H1 (cell line): ENCODE results near the gene KCTD21. TPM values are rescaled to one million over a fixed set of nuclear protein-coding genes. Genes with fewer than 3 reads are reported as not detected.

Experiments used
- CTCF ChIA-PET: fragments of 300-600 bp; sonication (Branson Sonifier 250); formaldehyde crosslinking; loops from one replicate; lab custom pipeline; 2021; ENCODE audit not compliant: partially characterized antibody; lab: Charles Lee
- POLR2A ChIA-PET: fragments of 300-600 bp; sonication (Branson Sonifier 250); formaldehyde crosslinking; loops from one replicate; lab custom pipeline; 2021; ENCODE audit warnings: inconsistent platforms; ENCODE audit not compliant: partially characterized antibody; lab: Charles Lee
- DNase-seq, 2 experiments: peaks; one replicate each; pipeline versions ENCODE4 v3.0.0 to v3.0.0-alpha.2; 2010 to 2022; ENCODE audit warnings: low spot score in 2 of 2, low read depth in 1 of 2, mixed read lengths in 1 of 2
- FAIRE-seq: peaks from 2 replicates; lab custom pipeline; 2011; peaks lifted over from hg19 to GRCh38; lab: Jason Lieb, UNC
- H2AFZ ChIP-seq: 2 replicates; pipeline ENCODE4 v1.8.1; 2012; ENCODE audit warnings: low read length, inconsistent platforms
- H2AK5ac ChIP-seq: 2 replicates; pipeline ENCODE4 v1.6.1; 2013; ENCODE audit warnings: low read depth, low read length
- H2BK120ac ChIP-seq: replicated peaks from 2 replicates; pipeline ENCODE3; 2013; ENCODE audit warnings: low read depth, low read length, inconsistent platforms
- H2BK12ac ChIP-seq: 2 replicates; pipeline ENCODE4 v1.6.1; 2013; ENCODE audit warnings: low read depth, low read length
- H2BK15ac ChIP-seq: 2 replicates; pipeline ENCODE4 v1.6.1; 2013; ENCODE audit warnings: low read length
- H2BK20ac ChIP-seq: 2 replicates; pipeline ENCODE4 v1.6.1; 2013; ENCODE audit warnings: low read length
- H2BK5ac ChIP-seq: 2 replicates; pipeline ENCODE4 v1.6.1; 2013; ENCODE audit warnings: low read depth, low read length
- H3K14ac ChIP-seq: 2 replicates; pipeline ENCODE4 v1.6.1; 2013; ENCODE audit warnings: inconsistent platforms; ENCODE audit not compliant: insufficient read length
- H3K18ac ChIP-seq: 2 replicates; pipeline ENCODE4 v1.6.1; 2013; ENCODE audit warnings: low read length; ENCODE audit errors: extremely low read depth
- H3K23ac ChIP-seq: 2 replicates; pipeline ENCODE4 v1.6.1; 2013; ENCODE audit warnings: inconsistent platforms; ENCODE audit not compliant: insufficient read length
- H3K23me2 ChIP-seq: 2 replicates; pipeline ENCODE4 v1.6.1; 2013; ENCODE audit warnings: low read depth, low read length
- H3K27ac ChIP-seq: 2 replicates; pipeline ENCODE4 v1.6.1; 2011; ENCODE audit warnings: low read depth, low read length, inconsistent platforms
- H3K27me3 ChIP-seq, 4 experiments: replicated peaks in 1 of 4; 1 replicate in 1 of 4; 2 replicates in 3 of 4; pipeline versions ENCODE4 v1.6.1 to v1.8.1; 2011 to 2013; ENCODE audit warnings: low read length in 3 of 4, mild to moderate bottlenecking in 3 of 4, inconsistent platforms in 2 of 4, mixed read lengths in 2 of 4, moderate library complexity in 1 of 4; ENCODE audit not compliant: control insufficient read depth in 3 of 4, insufficient read depth in 3 of 4; ENCODE audit errors: extremely low read depth in 1 of 4
- H3K36me3 ChIP-seq, 4 experiments: 2 replicates each; pipeline versions ENCODE4 v1.6.1 to v1.8.1; 2011 to 2013; ENCODE audit warnings: mild to moderate bottlenecking in 4 of 4, low read length in 3 of 4, moderate library complexity in 2 of 4, control low read depth in 1 of 4, inconsistent platforms in 1 of 4; ENCODE audit not compliant: insufficient read depth in 4 of 4, control insufficient read depth in 2 of 4
- H3K4ac ChIP-seq: replicated peaks from 2 replicates; pipeline ENCODE3; 2013; ENCODE audit warnings: low read length, low read depth, mixed read lengths, inconsistent platforms; ENCODE audit not compliant: insufficient read length
- H3K4me1 ChIP-seq, 4 experiments: replicated peaks in 1 of 4; 1 replicate in 1 of 4; 2 replicates in 3 of 4; pipeline versions ENCODE4 v1.6.1 to v1.8.1; 2011 to 2013; ENCODE audit warnings: low read length in 3 of 4, inconsistent platforms in 2 of 4, mixed read lengths in 1 of 4; ENCODE audit not compliant: insufficient read depth in 4 of 4, control insufficient read depth in 3 of 4
- H3K4me2 ChIP-seq, 2 experiments: 2 replicates each; pipeline versions ENCODE4 v1.6.1 to v1.8.1; 2011 to 2013; ENCODE audit warnings: low read depth in 2 of 2, low read length in 2 of 2, control low read depth in 1 of 2, inconsistent platforms in 1 of 2, mild to moderate bottlenecking in 1 of 2; ENCODE audit not compliant: insufficient read depth in 1 of 2
- H3K4me3 ChIP-seq, 4 experiments: fragments of 200-600, 300-600 bp in 1 of 4; sonication (generic), shearing (Covaris generic), sonication (Bioruptor Twin) in 1 of 4; 2 replicates each; pipeline versions ENCODE4 v1.5.1 to v1.8.1; 2011 to 2016; ENCODE audit warnings: low read length in 4 of 4, low read depth in 3 of 4, control low read depth in 2 of 4, inconsistent platforms in 2 of 4, mild to moderate bottlenecking in 2 of 4, mixed read lengths in 1 of 4, moderate library complexity in 1 of 4; ENCODE audit not compliant: insufficient read depth in 2 of 4; ENCODE audit errors: extremely low read depth in 1 of 4
- H3K56ac ChIP-seq: replicated peaks from 2 replicates; pipeline ENCODE3; 2013; ENCODE audit warnings: low read depth, mild to moderate bottlenecking, mixed read lengths, low read length, inconsistent platforms; ENCODE audit not compliant: insufficient read length
- H3K79me1 ChIP-seq: 2 replicates; pipeline ENCODE4 v1.6.1; 2013; ENCODE audit warnings: low read depth, low read length, control low read depth
- H3K79me2 ChIP-seq, 2 experiments: 2 replicates each; pipeline versions ENCODE4 v1.6.1 to v1.8.1; 2012 to 2013; ENCODE audit warnings: low read length in 2 of 2, mild to moderate bottlenecking in 2 of 2, inconsistent platforms in 1 of 2; ENCODE audit not compliant: insufficient read depth in 2 of 2, control insufficient read depth in 1 of 2
- H3K9ac ChIP-seq, 4 experiments: replicated peaks in 1 of 4; 1 replicate in 1 of 4; 2 replicates in 3 of 4; pipeline versions ENCODE4 v1.6.1 to v1.8.1; 2011 to 2013; ENCODE audit warnings: low read depth in 3 of 4, low read length in 3 of 4, control low read depth in 2 of 4, mild to moderate bottlenecking in 2 of 4, moderate library complexity in 2 of 4, inconsistent platforms in 1 of 4; ENCODE audit errors: extremely low read depth in 1 of 4
- H3K9me3 ChIP-seq, 2 experiments: 2 replicates each; pipeline versions ENCODE4 v1.6.1 to v1.8.1; 2012 to 2013; ENCODE audit warnings: mild to moderate bottlenecking in 2 of 2, moderate library complexity in 2 of 2, control low read depth in 1 of 2, inconsistent platforms in 1 of 2, low read depth in 1 of 2, low read length in 1 of 2, mixed read lengths in 1 of 2; ENCODE audit not compliant: insufficient read depth in 2 of 2
- H4K20me1 ChIP-seq, 2 experiments: replicated peaks in 1 of 2; 2 replicates each; pipeline versions ENCODE3 to v1.8.1; 2011 to 2013; ENCODE audit warnings: inconsistent platforms in 2 of 2, low read length in 2 of 2, mild to moderate bottlenecking in 1 of 2; ENCODE audit not compliant: insufficient read depth in 2 of 2, control insufficient read depth in 1 of 2
- H4K5ac ChIP-seq: 2 replicates; pipeline ENCODE4 v1.6.1; 2013; ENCODE audit warnings: low read length, low read depth, mixed read lengths, inconsistent platforms; ENCODE audit not compliant: insufficient read length
- H4K8ac ChIP-seq: 2 replicates; pipeline ENCODE4 v1.8.0; 2013; ENCODE audit warnings: mild to moderate bottlenecking, moderate library complexity, low read length, inconsistent platforms; ENCODE audit not compliant: insufficient read depth; ENCODE audit errors: extremely low read depth
- H4K91ac ChIP-seq: replicated peaks from 2 replicates; pipeline ENCODE3; 2013; ENCODE audit warnings: low read length, mixed read lengths, inconsistent platforms; ENCODE audit not compliant: insufficient read length
- KDM1A ChIP-seq: fragments of 200-600, 300-600 bp; sonication (generic); IDR thresholded peaks from 2 replicates; pipeline ENCODE4 v1.7.1; 2016; ENCODE audit warnings: mild to moderate bottlenecking, low read length, borderline replicate concordance
- WGBS, 2 experiments: shearing (Covaris generic) in 1 of 2; methylation state at CpG; one replicate each; pipeline versions ENCODE4 v1.1.6 to v1.1.7; 2013 to 2015; ENCODE audit warnings: low lambda C conversion rate in 2 of 2, mixed read lengths in 2 of 2, inconsistent platforms in 1 of 2, low coverage in 1 of 2, missing lambda C conversion rate in 1 of 2; ENCODE audit not compliant: insufficient replicate concordance in 2 of 2, insufficient coverage in 1 of 2, insufficient read length in 1 of 2; ENCODE audit errors: extremely low coverage in 1 of 2, missing lambda C conversion rate in 1 of 2; 5-methylcytosine and 5-hydroxymethylcytosine counted together
- polyA plus RNA-seq, 7 experiments: library from polyadenylated mRNA; depleted of rRNA in 3 of 7; stranded (reverse) in 5 of 7; unstranded in 2 of 7; fragments of >200 nt in 5 of 7; fragments of 200-250 nt in 2 of 7; gene quantifications; 1 replicate in 5 of 7; 2 replicates in 1 of 7; 4 replicates in 1 of 7; pipeline versions ENCODE4 v1.2.1 to v1.2.3, GENCODE V29; 2011 to 2013; ENCODE audit warnings: missing spikeins in 2 of 7, mixed read lengths in 2 of 7
- total RNA-seq: library from RNA; stranded (reverse); fragmentation: NEBNext Ultra II Directional; extraction: Animal tissue kit (Norgen Biotek cat#: 25700); gene quantifications from 2 replicates; pipeline ENCODE4 v1.2.1, GENCODE V29; 2021
- TF ChIP-seq, protein P1 (sequence below): IDR thresholded peaks from 2 replicates; pipeline ENCODE4 v1.6.1; 2012; ENCODE audit warnings: inconsistent platforms

Gene KCTD21
- total and polyA plus RNA-seq, 2 of the 8 experiments (the other 6 are each of a cell fraction or from before 2014, with no cell fraction given): 3.2 to 4.1 TPM

DNA sequence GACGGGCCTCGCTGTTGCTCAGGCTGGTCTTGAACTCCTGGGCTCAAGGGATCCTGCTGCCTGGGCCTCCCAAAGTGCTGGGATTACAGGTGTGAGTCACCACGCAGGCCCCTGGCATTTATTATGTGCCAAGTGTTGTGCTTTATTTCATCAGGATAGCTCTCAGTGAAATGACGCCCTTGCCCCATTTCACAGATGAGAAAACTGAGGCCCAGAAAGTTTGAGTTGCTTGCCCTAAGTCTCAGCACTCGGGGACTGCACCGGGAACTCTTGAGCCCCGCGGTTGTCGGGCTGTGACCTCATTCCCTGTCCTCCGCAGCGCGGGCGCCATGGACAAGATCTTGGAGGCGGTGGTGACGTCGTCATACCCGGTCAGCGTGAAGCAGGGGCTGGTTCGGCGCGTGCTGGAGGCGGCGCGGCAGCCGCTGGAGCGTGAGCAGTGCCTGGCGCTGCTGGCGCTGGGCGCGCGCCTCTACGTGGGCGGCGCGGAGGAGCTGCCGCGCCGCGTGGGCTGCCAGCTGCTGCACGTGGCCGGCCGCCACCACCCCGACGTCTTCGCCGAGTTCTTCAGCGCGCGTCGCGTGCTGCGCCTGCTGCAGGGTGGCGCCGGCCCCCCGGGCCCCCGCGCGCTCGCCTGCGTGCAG, 7.6 kb upstream of the KCTD21 start:
- no peak overlapping the region for H3K4me3 ChIP-seq
- no peak for FAIRE-seq
- no peaks in the 10 kb centered on the region for H3K9me3 ChIP-seq
- H3K4me2 ChIP-seq: no peak overlapping the region
- no peak overlapping the region for H4K5ac ChIP-seq
- no peak overlapping the region for H3K56ac ChIP-seq
- H2BK20ac ChIP-seq: no peak overlapping the region
- no peak overlapping the region for H2BK120ac ChIP-seq
- peak overlapping the region; percentile 42 for H4K8ac ChIP-seq
- ChIA-PET POLR2A (interaction anchor here (1.5 kb wide), 1 partner anchor 26 kb away, joined by 3 read pairs; no protein-coding TSS in a partner anchor), CTCF (interaction anchor here (0.6 to 1.1 kb wide), 2 partner anchors 140 to 256 kb away, joined by 3 read pairs; no protein-coding TSS in a partner anchor)
- no peak overlapping the region for H3K18ac ChIP-seq
- H2BK5ac ChIP-seq: no peak overlapping the region
- H3K79me2 ChIP-seq: no peaks in the 10 kb centered on the region
- H2AK5ac ChIP-seq: no peak overlapping the region
- TF ChIP-seq, protein P1, sequence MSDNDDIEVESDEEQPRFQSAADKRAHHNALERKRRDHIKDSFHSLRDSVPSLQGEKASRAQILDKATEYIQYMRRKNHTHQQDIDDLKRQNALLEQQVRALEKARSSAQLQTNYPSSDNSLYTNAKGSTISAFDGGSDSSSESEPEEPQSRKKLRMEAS: no peak
- peak; percentile 54; the same call in 1 of the 2 replicates for TF ChIP-seq KDM1A
- no peaks in the 10 kb centered on the region for H3K27me3 ChIP-seq
- no peak overlapping the region for H4K91ac ChIP-seq
- no peak overlapping the region for H3K23ac ChIP-seq
- H3K4ac ChIP-seq: no peak overlapping the region
- H4K20me1 ChIP-seq: peaks cover 2 to 3% of the 10 kb centered on the region in 2 experiments
- no peak overlapping the region for H2AFZ ChIP-seq
- 96% methylated on average over 39 of the region's 60 CpGs; no CpG with 5 or more reads in 1 of the 2 experiments for WGBS, 2 experiments
- no peak for DNase-seq
- H2BK12ac ChIP-seq: no peak overlapping the region
- H3K9ac ChIP-seq: no peak overlapping the region
- H3K79me1 ChIP-seq: no peaks in the 10 kb centered on the region
- H3K23me2 ChIP-seq: no peaks in the 10 kb centered on the region
- H2BK15ac ChIP-seq: no peak overlapping the region
- no peak overlapping the region for H3K27ac ChIP-seq
- no peaks in the 10 kb centered on the region for H3K4me1 ChIP-seq
- no peak overlapping the region for H3K14ac ChIP-seq
- H3K36me3 ChIP-seq: no peaks in the 10 kb centered on the region
